Tibial artery (tissue), 4 donors: ENCODE data around the gene SELENOI.

Source experiments
- DNase-seq, 2 donors: peaks; one replicate each; pipeline ENCODE4 v3.0.0-alpha.2; 2019
- H3K27ac ChIP-seq, 2 donors: fragments of 200-600 bp; sonication (generic) in 1 of 2; 1 replicate in 1 of 2; 2 replicates in 1 of 2; pipeline ENCODE4 v1.5.1; 2018 to 2019; ENCODE audit warnings: mild to moderate bottlenecking in 1 of 2
- H3K27me3 ChIP-seq, 2 donors: fragments of 200-600 bp; sonication (generic) in 1 of 2; one replicate each; pipeline versions ENCODE4 v1.5.1 to v1.6.0; 2016 to 2019
- H3K36me3 ChIP-seq, 3 donors: fragments of 200-600 bp; sonication (generic) in 2 of 3; one replicate each; pipeline ENCODE4 v1.5.1; 2016 to 2019; ENCODE audit warnings: mild to moderate bottlenecking in 2 of 3
- H3K4me1 ChIP-seq, 4 donors: fragments of 200-600 bp; sonication (generic) in 2 of 4; 1 replicate in 3 of 4; 2 replicates in 1 of 4; pipeline ENCODE4 v1.5.1; 2016 to 2019
- H3K4me3 ChIP-seq, 2 donors: fragments of 200-600 bp; sonication (generic) in 1 of 2; 1 replicate in 1 of 2; 2 replicates in 1 of 2; pipeline ENCODE4 v1.5.1; 2018 to 2019; ENCODE audit warnings: mild to moderate bottlenecking in 2 of 2
- H3K9me3 ChIP-seq, 3 donors: fragments of 200-600 bp; sonication (generic) in 1 of 3; one replicate each; pipeline ENCODE4 v1.5.1; 2016 to 2019
- intact Hi-C: fragments of 100-400 bp; cut with DNase I; formaldehyde crosslinking; loops from one replicate; pipeline ENCODE4 v1.15.0; 2023; ENCODE audit warnings: low total_unique reads
- TF ChIP-seq, protein P1 (sequence below), 2 experiments: fragments of 200-600 bp in 1 of 2; fragments of 450-650 bp in 1 of 2; IDR thresholded peaks; one replicate each; pipeline ENCODE4 v1.5.1; 2017 to 2019; ENCODE audit warnings: antibody characterized with exemption in 2 of 2, mild to moderate bottlenecking in 1 of 2, moderate library complexity in 1 of 2

The SELENOI gene

DNA sequence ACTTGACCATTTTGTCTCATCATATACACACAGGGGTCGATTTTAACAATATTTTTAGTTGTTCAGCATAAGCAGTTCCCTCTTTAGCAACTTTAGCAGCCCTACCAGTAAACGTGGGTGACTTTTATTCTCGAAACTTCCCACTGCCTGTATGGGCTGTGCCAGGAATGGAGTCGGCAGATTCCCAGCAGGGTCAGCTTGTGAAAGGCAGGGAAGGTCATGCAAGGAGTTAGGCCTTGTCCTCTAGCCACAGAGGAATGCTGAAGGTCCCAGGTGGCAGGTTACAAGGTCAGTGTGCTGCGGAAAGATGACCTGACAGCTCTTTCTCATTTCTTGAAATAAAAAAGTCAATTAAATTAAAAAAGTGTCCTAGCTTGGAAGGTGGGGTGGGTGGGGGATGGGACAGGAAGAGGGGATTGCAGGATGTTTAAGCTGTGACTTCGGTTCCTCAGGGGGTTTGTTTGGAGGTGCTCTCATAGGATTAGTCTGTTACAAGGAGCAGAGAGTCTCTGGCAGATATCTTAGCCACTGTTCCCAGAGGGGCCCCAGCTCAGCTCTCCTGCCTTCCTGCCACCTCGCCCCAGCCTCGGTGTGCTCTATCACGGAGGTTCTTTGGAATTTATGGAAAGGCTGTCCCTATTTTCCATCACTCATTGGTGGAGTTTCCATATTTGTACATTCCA, 77.1 kb downstream of the SELENOI start:
- Histone ChIP-seq H3K27me3 (peaks cover 0 to 3% of the 10 kb centered on the region in 2 donors), H3K4me3 (no peak overlapping the region), H3K9me3 (no peaks in the 10 kb centered on the region), H3K4me1 (no peaks in the 10 kb centered on the region), H3K27ac (no peak overlapping the region), H3K36me3 (no peaks in the 10 kb centered on the region)
- intact Hi-C loops, result no loop called here
- TF ChIP-seq, protein P1, sequence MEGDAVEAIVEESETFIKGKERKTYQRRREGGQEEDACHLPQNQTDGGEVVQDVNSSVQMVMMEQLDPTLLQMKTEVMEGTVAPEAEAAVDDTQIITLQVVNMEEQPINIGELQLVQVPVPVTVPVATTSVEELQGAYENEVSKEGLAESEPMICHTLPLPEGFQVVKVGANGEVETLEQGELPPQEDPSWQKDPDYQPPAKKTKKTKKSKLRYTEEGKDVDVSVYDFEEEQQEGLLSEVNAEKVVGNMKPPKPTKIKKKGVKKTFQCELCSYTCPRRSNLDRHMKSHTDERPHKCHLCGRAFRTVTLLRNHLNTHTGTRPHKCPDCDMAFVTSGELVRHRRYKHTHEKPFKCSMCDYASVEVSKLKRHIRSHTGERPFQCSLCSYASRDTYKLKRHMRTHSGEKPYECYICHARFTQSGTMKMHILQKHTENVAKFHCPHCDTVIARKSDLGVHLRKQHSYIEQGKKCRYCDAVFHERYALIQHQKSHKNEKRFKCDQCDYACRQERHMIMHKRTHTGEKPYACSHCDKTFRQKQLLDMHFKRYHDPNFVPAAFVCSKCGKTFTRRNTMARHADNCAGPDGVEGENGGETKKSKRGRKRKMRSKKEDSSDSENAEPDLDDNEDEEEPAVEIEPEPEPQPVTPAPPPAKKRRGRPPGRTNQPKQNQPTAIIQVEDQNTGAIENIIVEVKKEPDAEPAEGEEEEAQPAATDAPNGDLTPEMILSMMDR (IDR thresholded peaks at IDR 0.05), result no peak
- no peak for DNase-seq

DNA sequence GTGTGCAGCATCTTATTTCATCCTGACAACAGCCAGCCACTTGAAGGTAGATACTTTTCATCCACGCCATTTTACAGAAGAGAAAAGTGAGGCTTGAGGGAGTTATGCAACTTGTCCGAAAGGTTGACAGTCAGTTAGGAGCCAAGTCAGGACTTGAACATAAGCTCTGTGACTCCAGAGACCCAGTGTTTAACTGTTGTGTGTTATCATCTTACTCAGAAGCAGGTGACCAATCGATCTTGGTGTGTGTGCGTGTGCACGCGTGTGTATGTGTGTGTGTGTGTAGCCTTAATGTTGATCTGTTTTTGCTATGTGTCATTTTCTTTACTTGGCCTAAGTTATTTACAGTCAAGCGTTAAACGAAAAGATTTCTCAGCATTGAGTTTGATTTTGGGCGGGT, 77.8 kb downstream of the SELENOI start:
- Histone ChIP-seq H3K4me1 (no peaks in the 10 kb centered on the region), H3K4me3 (no peak overlapping the region), H3K36me3 (no peaks in the 10 kb centered on the region), H3K9me3 (no peaks in the 10 kb centered on the region), H3K27me3 (peaks cover 0 to 2% of the 10 kb centered on the region in 2 donors), H3K27ac (no peak overlapping the region)
- intact Hi-C loops, result no loop called here
- DNase-seq, result no peak
- TF ChIP-seq, protein P1 (IDR thresholded peaks at IDR 0.05), result no peak

DNA sequence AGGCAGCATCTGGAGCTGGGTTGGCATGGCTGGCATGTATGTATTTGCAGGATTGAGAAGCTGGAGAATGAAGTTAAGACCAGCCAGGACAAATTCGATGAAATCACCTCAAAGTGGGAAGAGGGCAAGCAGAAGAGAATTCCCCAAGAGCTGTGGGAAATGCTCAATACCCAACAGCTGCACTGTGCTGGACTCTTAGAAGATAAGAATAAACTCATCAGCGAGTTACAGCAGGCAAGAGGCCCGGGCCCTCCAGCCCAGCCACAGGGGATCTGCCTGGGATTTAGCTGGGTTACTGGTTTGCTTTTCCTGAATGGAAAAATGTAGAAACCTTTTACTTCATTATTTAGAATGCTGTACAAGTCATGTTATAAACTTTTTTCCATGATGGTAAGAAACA, 78.3 kb downstream of the SELENOI start:
- no peaks in the 10 kb centered on the region for H3K4me1 ChIP-seq
- H3K27me3 ChIP-seq, result no peaks in the 10 kb centered on the region
- no peaks in the 10 kb centered on the region for H3K9me3 ChIP-seq
- H3K4me3 ChIP-seq, result no peak overlapping the region
- TF ChIP-seq, protein P1 (IDR thresholded peaks at IDR 0.05), result no peak
- no peak for DNase-seq
- no peak overlapping the region for H3K27ac ChIP-seq
- no peaks in the 10 kb centered on the region for H3K36me3 ChIP-seq
- intact Hi-C loops, result no loop called here

DNA sequence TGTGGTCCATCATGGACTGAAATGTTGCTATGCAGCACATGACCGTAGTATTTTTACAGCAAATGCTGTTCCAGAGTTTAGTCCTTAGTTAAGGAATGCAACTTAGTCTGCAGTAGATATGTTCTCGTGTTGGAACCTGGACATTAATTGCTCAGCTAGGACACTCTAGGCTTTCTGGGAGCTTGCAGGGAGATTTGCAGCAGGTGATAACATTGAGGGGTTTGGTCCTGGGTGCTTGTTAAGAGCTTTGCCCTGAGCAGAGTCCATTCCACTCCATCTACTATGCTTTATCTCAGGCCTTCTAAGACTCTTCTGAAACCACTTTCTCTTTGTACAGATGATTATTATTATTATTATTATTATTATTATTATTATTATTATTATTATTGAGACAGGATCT, 82.9 kb downstream of the SELENOI start:
- TF ChIP-seq, protein P1 (IDR thresholded peaks at IDR 0.05), result no peak
- Histone ChIP-seq H3K4me1 (no peaks in the 10 kb centered on the region), H3K36me3 (no peaks in the 10 kb centered on the region), H3K27ac (no peak overlapping the region), H3K9me3 (no peaks in the 10 kb centered on the region), H3K4me3 (no peak overlapping the region), H3K27me3 (peaks cover 0 to 13% of the 10 kb centered on the region in 2 donors)
- no peak for DNase-seq
- intact Hi-C loops, result no loop called here

DNA sequence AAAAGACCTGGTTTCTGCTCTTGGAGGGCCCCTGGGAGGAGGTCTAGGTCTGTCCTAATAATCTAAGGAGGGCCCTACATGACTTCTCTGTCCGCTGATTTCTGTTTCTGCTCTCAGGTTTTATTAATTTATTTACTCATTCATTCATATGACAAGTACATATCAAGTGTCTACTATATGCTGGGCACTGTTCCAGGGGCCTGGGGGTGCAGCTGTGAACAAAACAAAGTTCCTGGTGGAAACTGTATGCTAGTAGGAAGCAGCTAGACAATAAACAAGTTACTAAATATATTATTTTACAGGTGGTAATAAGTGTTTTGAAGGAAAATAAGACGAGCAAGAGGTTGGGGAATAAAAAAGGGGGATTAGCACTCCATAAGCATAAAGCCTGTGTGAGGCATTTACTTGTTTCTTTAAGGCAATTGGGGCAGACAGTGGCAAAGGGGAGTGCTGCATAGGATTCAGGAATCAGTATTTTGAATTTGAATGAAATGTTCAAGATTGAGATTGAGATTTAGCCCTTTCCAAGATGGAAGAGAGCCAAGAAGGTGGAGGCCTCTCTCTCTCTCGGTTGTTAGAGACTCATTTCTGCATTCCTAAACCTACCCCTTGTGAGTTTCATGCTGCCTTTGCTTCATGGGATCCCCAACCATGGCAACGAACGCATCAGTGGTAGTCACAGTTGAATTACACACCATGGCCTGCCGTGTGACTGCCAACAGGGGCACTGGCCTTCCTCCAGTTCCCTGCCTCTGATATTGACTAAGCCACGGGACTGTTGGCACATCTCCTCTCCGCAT, 84.0 kb downstream of the SELENOI start:
- no peak overlapping the region for H3K27ac ChIP-seq
- H3K9me3 ChIP-seq, result no peaks in the 10 kb centered on the region
- no peaks in the 10 kb centered on the region for H3K36me3 ChIP-seq
- no peak overlapping the region for H3K4me3 ChIP-seq
- TF ChIP-seq, protein P1 (IDR thresholded peaks at IDR 0.05), result no peak
- DNase-seq, result no peak
- intact Hi-C loops, result no loop called here
- peaks cover 0 to 13% of the 10 kb centered on the region in 2 donors for H3K27me3 ChIP-seq
- H3K4me1 ChIP-seq, result no peaks in the 10 kb centered on the region
